ENCODE data around the gene PTPRK. TPM values are rescaled to one million over a fixed set of nuclear protein-coding genes. Genes with fewer than 3 reads are reported as not detected.

The PTPRK gene
- total and polyA plus RNA-seq, 4 donors, result 8.2 to 224 (median 42.9) TPM

GRCh38 chr6:127923135-127923534, 597.3 kb downstream of the PTPRK start:
- no peak overlapping the region for H3K9ac ChIP-seq (ENCODE audit: insufficient read depth in 1 of 2, low read length in 2 of 2)
- ATAC-seq (ENCODE audit: insufficient read depth, low FRiP score) (no peak), DNase-seq (no peak)
- H3K27me3 ChIP-seq (ENCODE audit: control insufficient read depth in 3 of 3, insufficient read depth in 3 of 3, low read length in 2 of 3), result peaks cover 0 to 6% (median 0%) of the 10 kb centered on the region in 3 donors
- WGBS, 2 donors, result 84 to 87% methylated on average over 2 of the region's 2 CpGs
- no peak overlapping the region for H3K4me3 ChIP-seq
- H3K27ac ChIP-seq (ENCODE audit: low read depth in 1 of 2, low read length in 1 of 2), result no peak overlapping the region
- TF ChIP-seq, protein P1, sequence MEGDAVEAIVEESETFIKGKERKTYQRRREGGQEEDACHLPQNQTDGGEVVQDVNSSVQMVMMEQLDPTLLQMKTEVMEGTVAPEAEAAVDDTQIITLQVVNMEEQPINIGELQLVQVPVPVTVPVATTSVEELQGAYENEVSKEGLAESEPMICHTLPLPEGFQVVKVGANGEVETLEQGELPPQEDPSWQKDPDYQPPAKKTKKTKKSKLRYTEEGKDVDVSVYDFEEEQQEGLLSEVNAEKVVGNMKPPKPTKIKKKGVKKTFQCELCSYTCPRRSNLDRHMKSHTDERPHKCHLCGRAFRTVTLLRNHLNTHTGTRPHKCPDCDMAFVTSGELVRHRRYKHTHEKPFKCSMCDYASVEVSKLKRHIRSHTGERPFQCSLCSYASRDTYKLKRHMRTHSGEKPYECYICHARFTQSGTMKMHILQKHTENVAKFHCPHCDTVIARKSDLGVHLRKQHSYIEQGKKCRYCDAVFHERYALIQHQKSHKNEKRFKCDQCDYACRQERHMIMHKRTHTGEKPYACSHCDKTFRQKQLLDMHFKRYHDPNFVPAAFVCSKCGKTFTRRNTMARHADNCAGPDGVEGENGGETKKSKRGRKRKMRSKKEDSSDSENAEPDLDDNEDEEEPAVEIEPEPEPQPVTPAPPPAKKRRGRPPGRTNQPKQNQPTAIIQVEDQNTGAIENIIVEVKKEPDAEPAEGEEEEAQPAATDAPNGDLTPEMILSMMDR (IDR thresholded peaks at IDR 0.05; ENCODE audit: control extremely low read depth, extremely low read depth), result no peak
- H3K9me3 ChIP-seq (ENCODE audit: control insufficient read depth in 4 of 4, insufficient read depth in 3 of 4, low read length in 3 of 4), result peaks cover 0 to 3% (median 0%) of the 10 kb centered on the region in 4 donors
- H3K36me3 ChIP-seq (ENCODE audit: control insufficient read depth in 4 of 4, insufficient read depth in 4 of 4, low read length in 4 of 4), result no peaks in the 10 kb centered on the region
- H3K4me1 ChIP-seq (ENCODE audit: control insufficient read depth in 5 of 5, insufficient read depth in 5 of 5, low read length in 5 of 5), result no peaks in the 10 kb centered on the region

GRCh38 chr6:127921982-127922381, 598.4 kb downstream of the PTPRK start:
- no peaks in the 10 kb centered on the region for H3K4me1 ChIP-seq (ENCODE audit: control insufficient read depth in 5 of 5, insufficient read depth in 5 of 5, low read length in 5 of 5)
- 92 to 94% methylated on average over 6 of the region's 6 CpGs for WGBS, 2 donors
- H3K27ac ChIP-seq (ENCODE audit: low read depth in 1 of 2, low read length in 1 of 2), result no peak overlapping the region
- no peak overlapping the region for H3K4me3 ChIP-seq
- DNase-seq (no peak), ATAC-seq (ENCODE audit: insufficient read depth, low FRiP score) (no peak)
- TF ChIP-seq, protein P1 (IDR thresholded peaks at IDR 0.05; ENCODE audit: control extremely low read depth, extremely low read depth), result no peak
- peaks cover 0 to 6% (median 0%) of the 10 kb centered on the region in 3 donors for H3K27me3 ChIP-seq (ENCODE audit: control insufficient read depth in 3 of 3, insufficient read depth in 3 of 3, low read length in 2 of 3)
- no peak overlapping the region for H3K9ac ChIP-seq (ENCODE audit: insufficient read depth in 1 of 2, low read length in 2 of 2)
- no peaks in the 10 kb centered on the region for H3K36me3 ChIP-seq (ENCODE audit: control insufficient read depth in 4 of 4, insufficient read depth in 4 of 4, low read length in 4 of 4)
- H3K9me3 ChIP-seq (ENCODE audit: control insufficient read depth in 4 of 4, insufficient read depth in 3 of 4, low read length in 3 of 4), result peaks cover 0 to 3% (median 0%) of the 10 kb centered on the region in 4 donors

DNA sequence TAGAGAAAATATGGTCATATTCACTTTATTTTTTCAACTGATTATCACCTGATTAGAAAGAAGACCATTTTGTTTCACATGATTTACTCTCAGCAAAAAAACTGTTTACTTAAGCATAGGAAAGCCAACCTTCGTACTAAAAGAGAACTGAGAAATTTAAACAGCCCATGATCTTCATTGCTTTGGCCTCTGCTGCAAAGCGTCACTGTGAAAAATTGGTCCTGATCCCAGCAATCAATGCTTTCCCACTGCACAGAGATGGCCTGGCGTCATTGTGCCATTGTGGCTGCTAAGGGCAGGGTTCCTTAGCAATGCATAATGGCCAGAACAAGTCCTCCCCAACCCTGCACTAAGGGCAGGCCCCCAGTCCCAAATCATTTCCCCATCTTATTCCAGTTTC, 599.6 kb downstream of the PTPRK start:
- peaks cover 0 to 6% (median 0%) of the 10 kb centered on the region in 3 donors for H3K27me3 ChIP-seq (ENCODE audit: control insufficient read depth in 3 of 3, insufficient read depth in 3 of 3, low read length in 2 of 3)
- ATAC-seq (ENCODE audit: insufficient read depth, low FRiP score) (no peak), DNase-seq (no peak)
- H3K27ac ChIP-seq (ENCODE audit: low read depth in 1 of 2, low read length in 1 of 2), result no peak overlapping the region
- WGBS, 2 donors, result 77 to 86% methylated on average over 3 of the region's 3 CpGs
- H3K36me3 ChIP-seq (ENCODE audit: control insufficient read depth in 4 of 4, insufficient read depth in 4 of 4, low read length in 4 of 4), result no peaks in the 10 kb centered on the region
- TF ChIP-seq, protein P1 (IDR thresholded peaks at IDR 0.05; ENCODE audit: control extremely low read depth, extremely low read depth), result no peak
- no peak overlapping the region for H3K4me3 ChIP-seq
- H3K9ac ChIP-seq (ENCODE audit: insufficient read depth in 1 of 2, low read length in 2 of 2), result no peak overlapping the region
- no peaks in the 10 kb centered on the region for H3K9me3 ChIP-seq (ENCODE audit: control insufficient read depth in 4 of 4, insufficient read depth in 3 of 4, low read length in 3 of 4)
- no peaks in the 10 kb centered on the region for H3K4me1 ChIP-seq (ENCODE audit: control insufficient read depth in 5 of 5, insufficient read depth in 5 of 5, low read length in 5 of 5)

All from lung (tissue), 12 donors.